ENCODE results near the gene PDE4D.

Gene PDE4D

GRCh38 chr5:59037041-59037440 is 856.5 kb downstream of the PDE4D start:
- intact Hi-C loops (cut with micrococcal nuclease), result loop anchor here (5.0 to 10.0 kb wide), 2 partner anchors 135 to 348 kb away; no protein-coding TSS in a partner anchor
- Mint-ChIP-seq H3K4me1 (ENCODE audit: low read depth) (peaks cover 20% of the 10 kb centered on the region), H3K4me3 (no peak overlapping the region), H3K9me3 (no peaks in the 10 kb centered on the region), H3K36me3 (ENCODE audit: low read depth) (peaks cover 10% of the 10 kb centered on the region), H3K27ac (no peak overlapping the region), H3K27me3 (peaks cover 4% of the 10 kb centered on the region)

GRCh38 chr5:59036274-59036961 is 857.1 kb downstream of the PDE4D start:
- Mint-ChIP-seq H3K27me3 (peaks cover 4% of the 10 kb centered on the region), H3K4me3 (no peak overlapping the region), H3K27ac (no peak overlapping the region), H3K9me3 (no peaks in the 10 kb centered on the region), H3K4me1 (ENCODE audit: low read depth) (peaks cover 20% of the 10 kb centered on the region), H3K36me3 (ENCODE audit: low read depth) (peaks cover 10% of the 10 kb centered on the region)
- intact Hi-C loops (cut with micrococcal nuclease), result loop anchor here (5.0 to 10.0 kb wide), 2 partner anchors 136 to 348 kb away; no protein-coding TSS in a partner anchor

GRCh38 chr5:59035681-59036080 is 857.8 kb downstream of the PDE4D start:
- peaks cover 10% of the 10 kb centered on the region for H3K36me3 Mint-ChIP-seq (ENCODE audit: low read depth)
- H3K4me3 Mint-ChIP-seq, result no peak overlapping the region
- intact Hi-C loops (cut with micrococcal nuclease), result loop anchor here (5.0 to 10.0 kb wide), 2 partner anchors 137 to 349 kb away; no protein-coding TSS in a partner anchor

GRCh38 chr5:59034498-59035186 is 858.9 kb downstream of the PDE4D start:
- intact Hi-C loops (cut with micrococcal nuclease), result loop anchor here (5.0 to 10.0 kb wide), 2 partner anchors 138 to 350 kb away; no protein-coding TSS in a partner anchor
- Mint-ChIP-seq H3K27ac (no peak overlapping the region), H3K4me1 (ENCODE audit: low read depth) (peaks cover 20% of the 10 kb centered on the region), H3K27me3 (peaks cover 4% of the 10 kb centered on the region), H3K36me3 (ENCODE audit: low read depth) (peaks cover 9% of the 10 kb centered on the region), H3K9me3 (no peaks in the 10 kb centered on the region), H3K4me3 (no peak overlapping the region)

More at GRCh38 chr5:59035681-59036080, 857.8 kb downstream of the PDE4D start:
- Mint-ChIP-seq H3K9me3 (no peaks in the 10 kb centered on the region), H3K27me3 (peaks cover 4% of the 10 kb centered on the region), H3K27ac (no peak overlapping the region), H3K4me1 (ENCODE audit: low read depth) (peaks cover 20% of the 10 kb centered on the region)

- intact Hi-C loops (cut with micrococcal nuclease), result no loop called here
- no peak overlapping the region for H3K27ac Mint-ChIP-seq
- H3K36me3 Mint-ChIP-seq (ENCODE audit: low read depth), result no peaks in the 10 kb centered on the region
- no peaks in the 10 kb centered on the region for H3K9me3 Mint-ChIP-seq
- H3K27me3 Mint-ChIP-seq, result no peaks in the 10 kb centered on the region
- no peaks in the 10 kb centered on the region for H3K4me1 Mint-ChIP-seq (ENCODE audit: low read depth)
- H3K4me3 Mint-ChIP-seq, result no peak overlapping the region
Measured at GRCh38 chr5:59027145-59027907, 866.2 kb downstream of the PDE4D start.

GRCh38 chr5:59025734-59026133 is 867.8 kb downstream of the PDE4D start:
- Mint-ChIP-seq H3K4me1 (ENCODE audit: low read depth) (no peaks in the 10 kb centered on the region), H3K4me3 (no peak overlapping the region), H3K27me3 (no peaks in the 10 kb centered on the region), H3K36me3 (ENCODE audit: low read depth) (no peaks in the 10 kb centered on the region), H3K27ac (no peak overlapping the region), H3K9me3 (no peaks in the 10 kb centered on the region)
- intact Hi-C loops (cut with micrococcal nuclease), result no loop called here

- H3K9me3 Mint-ChIP-seq, result no peaks in the 10 kb centered on the region
- H3K4me3 Mint-ChIP-seq, result no peak overlapping the region
- H3K4me1 Mint-ChIP-seq (ENCODE audit: low read depth), result no peaks in the 10 kb centered on the region
- intact Hi-C loops (cut with micrococcal nuclease), result no loop called here
- H3K36me3 Mint-ChIP-seq (ENCODE audit: low read depth), result no peaks in the 10 kb centered on the region
- H3K27me3 Mint-ChIP-seq, result no peaks in the 10 kb centered on the region
- no peak overlapping the region for H3K27ac Mint-ChIP-seq
Measured at GRCh38 chr5:59021837-59022514, 871.5 kb downstream of the PDE4D start.

- H3K36me3 Mint-ChIP-seq (ENCODE audit: low read depth), result no peaks in the 10 kb centered on the region
- H3K27ac Mint-ChIP-seq, result no peak overlapping the region
- no peaks in the 10 kb centered on the region for H3K9me3 Mint-ChIP-seq
- no peaks in the 10 kb centered on the region for H3K4me1 Mint-ChIP-seq (ENCODE audit: low read depth)
- H3K27me3 Mint-ChIP-seq, result no peaks in the 10 kb centered on the region
- H3K4me3 Mint-ChIP-seq, result no peak overlapping the region
- intact Hi-C loops (cut with micrococcal nuclease), result no loop called here
Measured at GRCh38 chr5:59021286-59021673, 872.2 kb downstream of the PDE4D start.

GRCh38 chr5:59020611-59021285 is 872.8 kb downstream of the PDE4D start:
- Mint-ChIP-seq H3K36me3 (ENCODE audit: low read depth) (no peaks in the 10 kb centered on the region), H3K9me3 (no peaks in the 10 kb centered on the region), H3K27me3 (no peaks in the 10 kb centered on the region), H3K4me3 (no peak overlapping the region), H3K4me1 (ENCODE audit: low read depth) (no peaks in the 10 kb centered on the region), H3K27ac (no peak overlapping the region)
- intact Hi-C loops (cut with micrococcal nuclease), result no loop called here

GRCh38 chr5:59019078-59019477 is 874.4 kb downstream of the PDE4D start:
- Mint-ChIP-seq H3K9me3 (no peaks in the 10 kb centered on the region), H3K36me3 (ENCODE audit: low read depth) (no peaks in the 10 kb centered on the region), H3K27me3 (no peaks in the 10 kb centered on the region), H3K27ac (no peak overlapping the region), H3K4me3 (no peak overlapping the region), H3K4me1 (ENCODE audit: low read depth) (no peaks in the 10 kb centered on the region)
- intact Hi-C loops (cut with micrococcal nuclease), result no loop called here

- Mint-ChIP-seq H3K36me3 (ENCODE audit: low read depth) (no peaks in the 10 kb centered on the region), H3K27ac (no peak overlapping the region), H3K4me3 (no peak overlapping the region), H3K9me3 (peaks cover 15% of the 10 kb centered on the region), H3K4me1 (ENCODE audit: low read depth) (no peaks in the 10 kb centered on the region), H3K27me3 (no peaks in the 10 kb centered on the region)
- intact Hi-C loops (cut with micrococcal nuclease), result no loop called here
Measured at GRCh38 chr5:59016925-59017324, 876.6 kb downstream of the PDE4D start.

- H3K27me3 Mint-ChIP-seq, result no peaks in the 10 kb centered on the region
- intact Hi-C loops (cut with micrococcal nuclease), result no loop called here
- H3K27ac Mint-ChIP-seq, result no peak overlapping the region
- peaks cover 26% of the 10 kb centered on the region for H3K9me3 Mint-ChIP-seq
- H3K36me3 Mint-ChIP-seq (ENCODE audit: low read depth), result peaks cover 6% of the 10 kb centered on the region
- no peak overlapping the region for H3K4me3 Mint-ChIP-seq
- no peaks in the 10 kb centered on the region for H3K4me1 Mint-ChIP-seq (ENCODE audit: low read depth)
Measured at GRCh38 chr5:59008816-59009473, 884.6 kb downstream of the PDE4D start.

Data from dendritic cell treated with granulocyte-macrophage colony-stimulating factor and Interleukin-4, amounts not matched to agents 40 ng/mL and 50 ng/mL, for 4 days (primary cell).